Loucy (cell line): ENCODE measurements around the gene ARHGEF35.
"Not testable (repeated sequence)": the region's sequence is repeated elsewhere in the genome, so short reads cannot be mapped to it uniquely, and the experiment has no call there.

Experiments
- H2AFZ ChIP-seq: fragments of 200-600 bp; sonication (generic); 2 replicates; pipeline ENCODE4 v1.6.0; 2016; ENCODE audit warnings: antibody characterized with exemption, mild to moderate bottlenecking, low read length, moderate library complexity
- H3F3A ChIP-seq: fragments of 200-600 bp; 2 replicates; pipeline ENCODE4 v1.6.0; 2016; ENCODE audit warnings: antibody characterized with exemption, low read depth, mild to moderate bottlenecking
- H3K27me3 ChIP-seq: fragments of 200-600 bp; sonication (generic); 2 replicates; pipeline ENCODE4 v1.6.1; 2014; ENCODE audit warnings: low read length, mild to moderate bottlenecking; ENCODE audit not compliant: insufficient read depth, poor library complexity, severe bottlenecking
- H3K36me3 ChIP-seq: fragments of 200-600 bp; sonication (generic); 2 replicates; pipeline ENCODE4 v1.6.1; 2016; ENCODE audit warnings: low read length; ENCODE audit not compliant: insufficient read depth
- H3K4me1 ChIP-seq: fragments of 200-600 bp; sonication (generic); 2 replicates; pipeline ENCODE4 v1.5.1; 2014; ENCODE audit warnings: low read length, mild to moderate bottlenecking; ENCODE audit not compliant: insufficient read depth, poor library complexity, severe bottlenecking
- H3K4me2 ChIP-seq: fragments of 200-600 bp; sonication (generic); 2 replicates; pipeline ENCODE4 v1.6.0; 2014; ENCODE audit warnings: antibody characterized with exemption, low read length, low read depth, mild to moderate bottlenecking; ENCODE audit not compliant: poor library complexity, severe bottlenecking
- H3K4me3 ChIP-seq: fragments of 200-600 bp; sonication (generic); 2 replicates; pipeline ENCODE4 v1.5.1; 2014; ENCODE audit warnings: low read length, mild to moderate bottlenecking, mixed read lengths; ENCODE audit not compliant: poor library complexity, severe bottlenecking
- H3K79me2 ChIP-seq: fragments of 200-600 bp; sonication (generic); 2 replicates; pipeline ENCODE4 v1.6.1; 2014; ENCODE audit warnings: low read length; ENCODE audit not compliant: insufficient read depth
- H3K9ac ChIP-seq: fragments of 200-600 bp; sonication (generic); 2 replicates; pipeline ENCODE4 v1.6.0; 2014; ENCODE audit warnings: mild to moderate bottlenecking, low read depth, low read length, moderate library complexity; ENCODE audit not compliant: poor library complexity, severe bottlenecking
- H3K9me2 ChIP-seq: fragments of 200-600 bp; sonication (generic); replicated peaks from 2 replicates; pipeline ENCODE4 v1.6.1; 2016; ENCODE audit warnings: low read depth, low read length, mixed read lengths
- H3K9me3 ChIP-seq: fragments of 200-600 bp; sonication (generic); 2 replicates; pipeline ENCODE4 v1.6.1; 2014; ENCODE audit warnings: mild to moderate bottlenecking, antibody characterized with exemption, low read length, low read depth; ENCODE audit not compliant: insufficient read depth
- H4K20me1 ChIP-seq: fragments of 200-600 bp; sonication (generic); 2 replicates; pipeline ENCODE4 v1.6.0; 2014; ENCODE audit warnings: antibody characterized with exemption, low read length, mild to moderate bottlenecking; ENCODE audit not compliant: insufficient read depth, poor library complexity, severe bottlenecking

Gene ARHGEF35

DNA sequence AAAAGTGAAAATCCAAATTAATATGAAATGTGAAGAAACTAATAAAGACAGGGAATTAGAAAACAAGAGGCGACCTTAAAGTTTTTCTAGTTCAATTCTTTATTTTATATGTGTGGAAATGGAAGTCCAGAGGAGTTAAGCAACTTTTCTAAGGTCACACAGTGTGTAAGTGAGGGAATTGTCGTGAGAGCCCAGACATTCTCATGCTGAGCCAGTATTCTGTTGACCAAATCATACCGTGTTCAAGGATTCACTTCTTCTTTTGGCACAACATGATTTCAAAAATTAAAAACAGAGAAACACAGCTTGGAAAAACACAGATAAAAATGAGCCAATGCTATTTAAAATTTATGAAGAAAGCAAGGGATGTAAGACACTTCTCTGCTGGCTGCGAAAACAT is 31.2 kb upstream of the ARHGEF35 start:
- H4K20me1 ChIP-seq, H3K9ac ChIP-seq, H3K9me3 ChIP-seq, H3F3A ChIP-seq, H3K4me1 ChIP-seq, H2AFZ ChIP-seq, H3K9me2 ChIP-seq, H3K36me3 ChIP-seq, H3K27me3 ChIP-seq, H3K4me2 ChIP-seq, H3K79me2 ChIP-seq, H3K4me3 ChIP-seq: not testable (repeated sequence)

DNA sequence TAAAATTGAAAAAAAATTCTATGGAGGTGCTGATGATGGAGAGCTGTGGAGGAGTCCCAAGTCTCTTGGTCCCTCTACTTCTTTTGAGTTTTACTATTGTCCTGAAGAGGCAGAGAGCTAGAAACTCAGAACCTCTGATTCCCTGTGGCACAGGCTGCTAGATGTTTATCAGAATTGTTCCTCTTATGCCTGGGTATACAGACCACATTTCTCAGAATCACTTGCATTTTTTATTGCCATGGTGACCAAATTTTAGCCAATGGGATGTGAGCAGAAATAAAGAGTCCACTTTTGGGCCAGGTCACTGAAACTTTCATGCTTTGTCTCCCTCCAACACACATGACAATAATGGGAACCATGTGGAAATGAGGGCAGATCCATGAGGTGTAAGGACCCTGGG is 28.0 kb upstream of the ARHGEF35 start:
- H3K4me1 ChIP-seq, H3K9ac ChIP-seq, H3F3A ChIP-seq, H2AFZ ChIP-seq, H3K27me3 ChIP-seq, H3K9me3 ChIP-seq, H3K4me3 ChIP-seq, H3K9me2 ChIP-seq, H4K20me1 ChIP-seq, H3K4me2 ChIP-seq, H3K79me2 ChIP-seq, H3K36me3 ChIP-seq: not testable (repeated sequence)

DNA sequence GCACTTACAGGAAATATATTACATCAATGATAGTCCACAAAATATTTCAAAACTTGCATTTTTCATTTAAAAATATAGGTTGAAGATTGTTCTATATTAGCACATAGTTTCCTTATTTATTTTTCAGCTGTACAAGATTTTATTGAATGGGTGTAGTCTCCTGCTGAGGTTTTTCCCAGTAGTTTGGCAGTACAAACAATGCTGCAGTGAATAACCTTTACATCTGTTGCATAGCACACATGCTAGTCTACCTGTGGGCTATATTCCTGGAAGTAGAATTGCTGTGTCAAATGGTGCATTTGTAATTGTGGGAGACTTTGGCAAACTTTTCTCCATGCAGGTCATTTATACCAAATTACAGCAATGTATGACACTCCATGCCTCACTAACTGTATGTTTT is 24.9 kb upstream of the ARHGEF35 start:
- not testable (repeated sequence) for H3K27me3 ChIP-seq, H4K20me1 ChIP-seq, H3F3A ChIP-seq

DNA sequence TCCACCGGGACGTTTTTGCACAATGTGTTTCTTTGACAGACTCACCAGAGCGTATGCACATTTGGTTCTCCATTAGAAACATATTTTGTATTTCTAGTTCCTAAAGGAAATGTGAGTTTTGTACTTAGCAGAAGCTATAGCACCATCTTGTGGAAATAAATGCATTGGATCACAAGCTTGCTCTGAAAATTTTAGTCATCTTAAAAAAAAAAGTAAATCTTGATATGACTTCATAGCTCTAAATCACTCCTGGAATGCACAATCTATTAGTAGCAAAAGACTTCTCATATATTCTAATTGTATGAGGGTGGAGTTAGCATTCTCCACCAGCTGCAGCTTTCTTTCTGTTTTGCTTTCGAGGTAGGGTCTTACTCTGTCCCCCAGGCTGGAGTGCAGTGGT is 23.5 kb upstream of the ARHGEF35 start:
- H3K9ac ChIP-seq, H3K27me3 ChIP-seq, H3K9me3 ChIP-seq, H2AFZ ChIP-seq, H3K4me2 ChIP-seq, H3K79me2 ChIP-seq, H4K20me1 ChIP-seq, H3K9me2 ChIP-seq, H3K36me3 ChIP-seq, H3K4me3 ChIP-seq, H3K4me1 ChIP-seq, H3F3A ChIP-seq: not testable (repeated sequence)

More for the DNA sequence above, 24.9 kb upstream of the ARHGEF35 start:
- H3K9me3 ChIP-seq, H3K9ac ChIP-seq, H3K4me3 ChIP-seq, H3K4me2 ChIP-seq, H3K36me3 ChIP-seq, H3K79me2 ChIP-seq, H2AFZ ChIP-seq, H3K4me1 ChIP-seq, H3K9me2 ChIP-seq: not testable (repeated sequence)

DNA sequence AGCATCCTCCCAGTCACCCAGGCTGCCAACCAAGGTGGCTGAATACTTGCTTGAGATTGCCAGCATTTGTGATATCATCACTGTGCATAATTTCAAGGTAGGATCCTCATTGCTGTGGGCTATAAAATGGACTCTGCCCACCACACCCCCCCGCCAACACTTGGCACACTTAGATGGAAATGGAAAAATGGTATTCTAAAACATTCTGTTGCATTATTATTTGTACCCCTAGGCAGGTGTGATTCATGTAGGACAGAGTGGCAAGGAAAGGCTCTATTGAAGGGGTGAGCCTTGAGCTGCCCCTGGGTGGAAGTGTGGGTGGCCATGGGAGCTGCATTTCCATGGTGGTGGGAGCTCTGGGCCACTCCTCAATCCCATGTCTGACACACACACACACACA is 22.9 kb upstream of the ARHGEF35 start:
- not testable (repeated sequence) for H2AFZ ChIP-seq, H3K4me3 ChIP-seq, H3K4me1 ChIP-seq, H3F3A ChIP-seq, H3K36me3 ChIP-seq, H3K27me3 ChIP-seq, H3K9me2 ChIP-seq, H4K20me1 ChIP-seq, H3K4me2 ChIP-seq, H3K9ac ChIP-seq, H3K79me2 ChIP-seq, H3K9me3 ChIP-seq

DNA sequence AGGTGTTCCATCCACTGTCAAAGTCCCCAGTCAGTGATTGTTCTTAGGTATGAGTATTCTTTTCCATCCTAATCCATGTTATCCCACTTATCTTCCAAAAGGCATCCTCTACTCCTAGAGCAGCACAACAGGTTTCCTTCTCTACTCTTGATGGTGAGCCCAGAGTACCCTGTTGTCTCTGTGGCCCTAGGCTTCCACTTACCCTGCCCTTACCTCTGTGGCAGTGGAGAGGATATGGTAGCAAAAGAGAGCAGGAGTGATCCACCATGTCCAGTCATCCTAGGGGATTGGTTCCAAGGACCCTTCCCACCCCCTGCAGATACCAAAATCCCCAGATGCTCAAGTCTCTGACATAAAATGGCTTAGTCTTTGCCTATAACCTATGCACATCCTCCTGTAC is 21.6 kb upstream of the ARHGEF35 start:
- H3K4me3 ChIP-seq, H3K79me2 ChIP-seq, H3F3A ChIP-seq, H3K9me2 ChIP-seq, H3K4me2 ChIP-seq, H3K4me1 ChIP-seq, H3K9ac ChIP-seq, H4K20me1 ChIP-seq, H3K9me3 ChIP-seq, H2AFZ ChIP-seq, H3K27me3 ChIP-seq, H3K36me3 ChIP-seq: not testable (repeated sequence)

DNA sequence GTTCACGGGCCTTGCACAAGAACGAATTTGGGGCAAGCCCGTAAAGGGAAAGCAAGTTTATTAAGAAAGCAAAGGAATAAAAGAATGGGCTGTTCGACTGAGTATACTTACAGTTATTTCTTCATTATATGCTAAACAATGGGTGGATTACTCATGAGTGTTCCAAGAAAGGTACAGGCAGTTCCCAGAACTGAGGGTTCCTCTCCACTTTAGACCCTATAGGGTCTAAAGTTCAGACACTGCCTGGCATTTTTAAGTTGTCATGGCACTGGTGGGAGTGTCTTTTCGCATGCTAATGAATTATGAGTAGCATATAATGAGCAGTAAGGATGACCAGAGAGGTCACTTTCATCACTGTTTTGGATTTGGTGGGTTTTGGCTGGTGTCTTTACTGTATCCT is 9.7 kb upstream of the ARHGEF35 start:
- H3K9ac ChIP-seq, H3K4me2 ChIP-seq, H3K4me3 ChIP-seq, H3K27me3 ChIP-seq, H2AFZ ChIP-seq, H3K9me2 ChIP-seq, H4K20me1 ChIP-seq, H3F3A ChIP-seq, H3K36me3 ChIP-seq, H3K9me3 ChIP-seq, H3K79me2 ChIP-seq, H3K4me1 ChIP-seq: not testable (repeated sequence)

DNA sequence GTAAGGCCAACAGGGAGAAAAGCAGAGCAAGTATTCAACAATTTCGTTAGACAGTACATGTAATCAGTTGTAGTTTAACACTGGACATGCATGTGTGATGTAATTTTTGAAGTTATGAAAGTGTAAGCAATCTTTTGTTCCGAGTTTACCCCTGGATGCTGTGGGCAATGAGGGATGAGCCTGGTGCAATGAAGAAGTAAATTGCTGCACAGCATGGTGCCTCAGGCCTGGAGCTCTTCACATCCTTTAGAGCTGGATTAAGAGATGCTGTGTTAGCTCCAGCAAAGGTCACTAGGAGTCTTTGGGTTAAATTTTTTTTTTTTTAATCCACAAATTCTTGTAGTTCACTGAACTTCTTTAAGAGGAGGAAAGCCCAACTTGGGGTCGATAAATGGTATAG is 7.5 kb upstream of the ARHGEF35 start:
- not testable (repeated sequence) for H3K36me3 ChIP-seq, H3K27me3 ChIP-seq, H3K9ac ChIP-seq, H3K9me2 ChIP-seq, H3K4me1 ChIP-seq, H3K4me3 ChIP-seq, H3K9me3 ChIP-seq, H3F3A ChIP-seq, H3K79me2 ChIP-seq, H2AFZ ChIP-seq, H3K4me2 ChIP-seq, H4K20me1 ChIP-seq
